HG02884 (cell line): ENCODE measurements around the gene LMBR1.

Experiments used
- ATAC-seq: cut with Tn5 transposase; IDR thresholded peaks from one replicate; pipeline ENCODE4 v1.9.1; 2021; ENCODE audit warnings: mild to moderate bottlenecking, moderate library complexity; ENCODE audit not compliant: unreplicated experiment

The LMBR1 gene

GRCh38 chr7:156629873-156630272, 263.1 kb downstream of the LMBR1 start:
- no peak for ATAC-seq

GRCh38 chr7:156628562-156628961, 264.4 kb downstream of the LMBR1 start:
- no peak for ATAC-seq
